HS-27A (cell line): Measurements from ENCODE around the gene CSHL1.
"Not testable (repeated sequence)": the region's sequence is repeated elsewhere in the genome, so short reads cannot be mapped to it uniquely, and the experiment has no call there.

Source experiments
- DNase-seq: peaks from one replicate; pipeline ENCODE4 v3.0.0-alpha.2; 2012; ENCODE audit warnings: low read depth, missing footprints

Gene CSHL1

DNA sequence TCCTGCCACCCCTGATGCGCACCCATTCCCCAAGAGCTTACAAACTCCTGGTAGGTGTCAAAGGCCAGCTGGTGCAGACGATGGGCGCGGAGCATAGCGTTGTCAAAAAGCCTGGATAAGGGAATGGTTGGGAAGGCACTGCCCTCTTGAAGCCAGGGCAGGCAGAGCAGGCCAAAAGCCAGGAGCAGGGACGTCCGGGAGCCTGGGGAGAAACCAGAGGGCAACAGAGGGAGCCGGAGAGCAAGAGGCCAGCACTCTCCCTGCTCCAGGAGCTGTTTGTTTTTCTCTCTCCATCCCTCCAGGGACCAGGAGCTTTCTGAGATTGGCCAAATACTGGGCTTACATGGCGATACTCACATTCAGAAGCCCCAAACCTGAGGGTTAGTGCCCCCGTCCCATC, 7.2 kb upstream of the CSHL1 start:
- DNase-seq, result no peak

DNA sequence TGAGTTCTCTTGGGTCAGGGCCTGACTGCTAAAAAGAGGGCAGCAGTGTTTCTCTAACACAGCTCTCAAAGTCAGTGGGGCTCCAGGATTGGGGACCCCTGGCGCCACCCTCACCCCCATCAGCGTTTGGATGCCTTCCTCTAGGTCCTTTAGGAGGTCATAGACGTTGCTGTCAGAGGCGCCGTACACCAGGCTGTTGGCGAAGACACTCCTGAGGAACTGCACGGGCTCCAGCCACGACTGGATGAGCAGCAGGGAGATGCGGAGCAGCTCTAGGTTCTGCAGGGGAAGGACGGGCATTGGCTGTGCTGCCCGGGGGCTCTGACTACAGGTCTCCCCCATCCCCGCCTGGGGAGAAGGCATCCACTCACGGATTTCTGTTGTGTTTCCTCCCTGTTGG, 6.6 kb upstream of the CSHL1 start:
- DNase-seq, result no peak

DNA sequence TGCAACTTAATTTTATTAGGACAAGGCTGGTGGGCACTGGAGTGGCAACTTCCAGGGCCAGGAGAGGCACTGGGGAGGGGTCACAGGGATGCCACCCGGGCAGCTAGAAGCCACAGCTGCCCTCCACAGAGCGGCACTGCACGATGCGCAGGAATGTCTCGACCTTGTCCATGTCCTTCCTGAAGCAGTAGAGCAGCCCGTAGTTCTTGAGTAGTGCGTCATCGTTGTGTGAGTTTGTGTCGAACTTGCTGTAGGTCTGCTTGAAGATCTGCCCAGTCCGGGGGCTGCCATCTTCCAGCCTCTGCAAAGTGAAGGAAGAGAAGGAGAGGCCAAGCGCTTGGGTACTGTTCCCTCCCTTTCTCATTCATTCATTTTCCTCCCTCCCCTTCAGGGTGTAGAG, 6.1 kb upstream of the CSHL1 start:
- not testable (repeated sequence) for DNase-seq

DNA sequence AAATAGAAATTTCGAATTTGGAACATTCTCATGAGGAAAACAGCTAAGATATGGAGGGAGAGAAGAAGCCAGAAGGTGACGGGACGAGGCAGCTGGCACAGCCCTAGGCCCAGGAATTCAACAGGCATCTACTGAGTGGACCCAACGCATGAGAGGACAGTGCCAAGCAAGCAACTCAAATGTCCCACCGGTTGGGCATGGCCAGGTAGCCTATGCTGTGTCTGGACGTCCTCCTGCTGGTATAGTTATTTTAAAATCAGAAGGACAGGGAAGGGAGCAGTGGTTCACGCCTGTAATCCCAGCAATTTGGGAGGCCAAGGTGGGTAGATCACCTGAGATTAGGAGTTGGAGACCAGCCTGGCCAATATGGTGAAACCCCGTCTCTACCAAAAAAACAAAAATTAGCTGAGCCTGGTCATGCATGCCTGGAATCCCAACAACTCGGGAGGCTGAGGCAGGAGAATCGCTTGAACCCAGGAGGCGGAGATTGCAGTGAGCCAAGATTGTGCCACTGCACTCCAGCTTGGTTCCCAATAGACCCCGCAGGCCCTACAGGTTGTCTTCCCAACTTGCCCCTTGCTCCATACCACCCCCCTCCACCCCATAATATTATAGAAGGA, 5.6 kb upstream of the CSHL1 start:
- no peak for DNase-seq

DNA sequence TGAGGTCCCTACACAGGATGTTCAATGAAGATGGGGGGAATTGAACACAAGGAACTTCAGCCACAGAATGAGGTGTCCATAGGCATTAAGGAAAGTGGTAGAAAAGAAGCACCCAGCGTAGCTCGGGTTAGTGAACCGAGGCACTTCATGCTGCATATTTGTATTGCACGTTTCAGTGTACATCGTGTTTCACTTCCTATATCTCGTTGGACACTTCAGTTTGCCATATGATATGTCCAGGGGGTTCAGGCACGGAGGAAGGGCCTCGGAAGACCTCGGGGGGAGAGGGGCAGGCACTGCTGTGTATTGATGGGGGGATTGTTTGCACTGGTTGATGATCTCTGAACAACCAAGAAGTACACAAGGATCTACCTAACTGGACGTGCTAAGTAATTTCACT, 4.7 kb upstream of the CSHL1 start:
- not testable (repeated sequence) for DNase-seq

DNA sequence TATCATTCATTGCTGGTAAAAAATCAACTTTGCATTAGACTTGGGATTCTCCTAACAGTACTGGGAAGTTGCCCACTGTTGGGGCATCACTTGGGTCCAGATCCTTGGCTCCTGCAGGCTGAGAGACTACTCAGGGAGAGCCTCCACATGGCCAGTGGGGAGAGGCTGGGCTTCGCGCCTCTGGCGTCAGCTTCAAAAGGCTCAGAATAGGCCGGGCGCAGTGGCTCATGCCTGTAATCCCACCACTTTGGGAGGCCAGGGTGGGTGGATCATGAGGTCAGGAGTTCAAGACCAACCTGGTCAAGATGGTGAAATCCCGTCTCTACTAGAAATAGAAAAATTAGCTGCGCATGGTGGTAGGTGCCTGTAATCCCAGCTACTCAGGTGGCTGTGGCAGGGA, 3.4 kb upstream of the CSHL1 start:
- no peak for DNase-seq

DNA sequence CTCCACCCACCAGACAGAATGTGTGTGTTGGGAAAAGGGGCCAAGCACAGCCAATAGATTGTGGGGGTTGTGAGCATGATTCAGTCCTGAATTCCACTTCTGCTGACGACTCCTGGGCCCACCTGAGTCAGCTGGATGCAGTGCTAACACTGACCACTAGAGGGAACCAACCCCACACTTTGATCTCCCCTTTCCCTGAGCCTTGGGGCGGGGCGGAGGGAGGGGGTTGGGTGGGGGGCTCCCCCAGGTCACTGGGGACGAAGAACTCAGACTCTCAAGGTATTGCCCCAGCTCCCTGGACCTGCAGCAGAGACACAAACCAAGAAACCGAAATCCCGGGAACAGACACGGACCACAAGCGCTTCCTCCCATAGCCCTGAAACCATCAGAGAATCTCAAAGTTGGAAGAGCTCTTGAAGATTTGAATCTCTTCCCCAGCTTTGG, 621 bp upstream of the CSHL1 start:
- no peak for DNase-seq

DNA sequence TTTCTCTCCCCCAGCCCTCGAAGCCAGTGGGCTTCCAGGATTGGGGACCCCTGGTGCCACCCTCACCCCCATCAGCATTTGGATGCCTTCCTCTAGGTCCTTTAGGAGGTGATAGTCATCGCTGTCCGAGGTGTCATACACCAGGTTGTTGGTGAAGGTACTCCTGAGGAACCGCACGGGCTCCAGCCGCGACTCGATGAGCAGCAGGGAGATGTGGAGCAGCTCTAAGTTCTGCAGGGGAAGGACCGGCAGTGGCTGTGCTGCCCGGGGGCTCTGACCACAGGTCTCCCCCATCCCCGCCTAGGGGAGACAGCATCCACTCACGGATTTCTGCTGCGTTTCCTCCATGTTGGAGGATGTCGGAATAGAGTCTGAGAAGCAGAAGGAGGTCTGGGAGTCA, 962 bp downstream of the CSHL1 start:
- no peak for DNase-seq

DNA sequence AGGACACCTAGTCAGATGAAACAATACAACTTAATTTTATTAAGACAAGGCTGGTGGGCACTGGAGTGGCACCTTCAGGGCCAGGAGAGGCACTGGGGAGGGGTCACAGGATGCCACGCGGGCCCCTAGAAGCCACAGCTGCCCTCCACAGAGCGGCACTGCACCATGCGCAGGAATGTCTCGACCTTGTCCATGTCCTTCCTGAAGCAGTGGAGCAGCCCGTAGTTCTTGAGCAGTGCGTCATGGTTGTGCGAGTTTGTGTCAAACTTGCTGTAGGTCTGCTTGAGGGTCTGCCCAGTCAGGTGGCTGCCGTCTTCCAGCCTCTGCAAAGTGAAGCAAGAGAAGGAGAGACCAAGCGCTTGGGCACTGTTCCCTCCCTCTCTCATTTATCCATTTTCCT, 1.5 kb downstream of the CSHL1 start:
- not testable (repeated sequence) for DNase-seq

DNA sequence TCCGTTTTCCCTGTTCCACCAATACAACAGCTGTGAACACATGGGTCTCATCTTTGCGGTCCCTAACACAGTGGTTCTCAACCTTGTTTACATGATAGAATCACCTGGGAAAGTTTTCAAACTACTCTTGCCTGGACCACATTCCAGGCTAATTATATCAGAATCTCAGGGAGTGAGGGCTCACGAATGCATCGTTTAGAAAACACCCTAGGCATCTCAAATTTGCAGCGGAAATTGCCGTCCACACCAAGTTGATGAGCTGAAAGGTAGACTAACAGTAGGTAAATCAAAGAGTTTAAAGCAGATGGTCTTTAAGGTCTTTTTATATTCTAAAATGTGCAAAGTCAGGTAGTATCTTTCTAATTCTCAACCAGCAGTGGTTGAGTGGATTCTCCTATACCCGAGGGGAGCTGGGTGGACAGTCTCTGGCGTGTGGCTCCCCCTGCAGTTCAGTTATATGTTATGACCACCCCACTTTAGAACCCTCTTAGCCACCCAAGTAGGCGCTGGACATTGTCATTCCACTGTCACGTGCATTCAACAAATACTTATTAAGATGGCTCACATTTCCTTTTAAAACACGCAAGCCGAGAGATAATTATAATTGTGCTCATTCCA, 3.8 kb downstream of the CSHL1 start:
- DNase-seq, result not testable (repeated sequence)

DNA sequence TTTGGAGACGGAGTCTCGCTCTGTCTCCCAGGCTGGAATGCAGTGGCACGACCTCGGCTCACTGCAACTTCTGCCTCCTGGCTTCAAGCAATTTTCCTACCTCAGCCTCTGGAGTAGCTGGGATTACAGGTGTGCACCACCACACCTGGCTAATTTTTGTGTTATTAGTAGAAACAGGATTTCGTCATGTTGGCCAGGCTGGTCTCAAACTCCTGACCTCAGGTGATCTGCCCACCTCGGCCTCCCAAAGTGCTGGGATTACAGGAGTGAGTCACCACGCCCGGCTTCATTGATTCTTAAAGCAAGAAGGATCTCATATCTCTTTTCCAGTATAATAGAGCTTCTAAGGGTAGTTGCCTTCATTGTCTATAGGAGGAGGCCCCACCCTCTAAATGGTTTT, 6.3 kb downstream of the CSHL1 start:
- not testable (repeated sequence) for DNase-seq

DNA sequence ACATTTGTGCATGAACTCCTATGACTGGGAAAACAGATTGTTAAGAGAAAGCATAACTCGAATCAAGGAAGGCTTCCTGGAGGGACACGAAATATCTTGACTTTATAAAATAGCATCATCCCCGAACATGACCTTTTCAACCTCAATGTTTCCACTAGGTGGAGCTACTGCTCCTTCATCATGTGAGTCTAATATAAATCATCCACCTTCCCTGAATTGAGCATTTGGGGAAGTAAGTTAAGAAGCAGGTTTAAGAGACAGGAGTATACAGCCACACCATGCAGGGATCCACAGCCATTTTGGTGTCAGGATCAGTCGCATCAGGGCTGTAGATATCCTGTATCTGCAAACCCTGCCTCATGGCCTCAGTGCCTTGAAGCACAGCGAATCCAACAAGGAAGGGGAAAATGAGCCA, 7.3 kb downstream of the CSHL1 start:
- DNase-seq, result not testable (repeated sequence)

DNA sequence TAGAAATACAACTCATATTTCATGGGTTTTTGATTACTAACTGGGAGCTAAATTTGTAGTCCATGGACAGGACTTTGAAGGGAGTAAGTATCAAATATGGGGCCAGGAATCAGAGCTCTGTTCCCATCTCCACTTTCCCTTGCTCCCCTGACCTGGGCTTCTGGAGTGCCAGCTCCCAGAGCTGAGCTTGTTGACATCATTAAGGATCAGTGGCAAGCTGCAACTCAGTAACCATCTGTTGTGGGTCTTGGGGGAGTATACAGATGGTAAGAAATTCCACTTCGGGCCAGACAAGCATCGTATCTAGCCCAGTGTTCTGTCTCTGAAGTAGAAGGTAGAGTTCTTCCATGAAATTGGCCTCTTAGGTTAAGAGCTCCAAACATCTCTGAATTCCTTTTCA, 9.1 kb downstream of the CSHL1 start:
- not testable (repeated sequence) for DNase-seq

DNA sequence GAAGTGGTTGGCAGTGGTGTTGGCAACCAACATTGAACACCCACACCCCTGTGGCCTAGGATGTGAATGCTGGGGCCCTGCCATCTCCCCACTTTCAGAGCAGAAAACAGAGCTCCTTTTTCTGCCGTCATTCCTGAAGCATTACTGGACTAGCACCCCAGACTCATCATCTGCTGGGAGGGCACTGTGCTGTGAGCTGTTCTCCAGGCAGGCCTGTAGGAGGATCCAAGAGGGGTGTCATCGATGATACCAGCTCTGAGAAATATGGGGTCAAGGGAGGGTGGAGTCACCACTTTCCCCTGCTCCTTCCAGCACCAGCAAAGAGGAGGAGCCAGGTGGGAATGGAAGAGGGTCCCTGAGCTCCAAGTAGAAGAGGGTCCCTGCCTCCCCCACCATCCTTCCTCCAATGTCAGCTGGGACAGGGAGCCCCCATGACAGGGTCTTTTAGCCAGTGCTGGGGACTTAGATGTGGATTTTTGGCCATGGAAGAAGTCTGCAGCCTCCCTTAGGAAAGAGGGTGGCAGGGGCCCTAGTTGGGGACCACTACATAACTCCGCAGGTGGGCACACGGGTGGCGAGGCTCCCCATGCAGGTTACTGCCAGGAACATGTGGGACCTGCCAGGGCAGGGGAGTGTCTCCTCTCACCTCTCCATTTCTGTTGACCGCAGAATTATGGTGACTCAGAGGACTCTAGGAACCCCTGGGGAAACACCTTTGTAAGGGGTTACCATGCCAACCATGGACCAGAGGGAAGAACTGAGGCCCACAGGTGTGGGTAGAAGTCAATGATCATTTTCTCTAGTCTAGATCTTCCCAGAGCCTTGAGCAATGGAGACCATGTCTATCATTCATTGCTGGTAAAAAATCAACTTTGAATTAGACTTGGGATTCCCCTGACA, 11.9 kb downstream of the CSHL1 start:
- not testable (repeated sequence) for DNase-seq

DNA sequence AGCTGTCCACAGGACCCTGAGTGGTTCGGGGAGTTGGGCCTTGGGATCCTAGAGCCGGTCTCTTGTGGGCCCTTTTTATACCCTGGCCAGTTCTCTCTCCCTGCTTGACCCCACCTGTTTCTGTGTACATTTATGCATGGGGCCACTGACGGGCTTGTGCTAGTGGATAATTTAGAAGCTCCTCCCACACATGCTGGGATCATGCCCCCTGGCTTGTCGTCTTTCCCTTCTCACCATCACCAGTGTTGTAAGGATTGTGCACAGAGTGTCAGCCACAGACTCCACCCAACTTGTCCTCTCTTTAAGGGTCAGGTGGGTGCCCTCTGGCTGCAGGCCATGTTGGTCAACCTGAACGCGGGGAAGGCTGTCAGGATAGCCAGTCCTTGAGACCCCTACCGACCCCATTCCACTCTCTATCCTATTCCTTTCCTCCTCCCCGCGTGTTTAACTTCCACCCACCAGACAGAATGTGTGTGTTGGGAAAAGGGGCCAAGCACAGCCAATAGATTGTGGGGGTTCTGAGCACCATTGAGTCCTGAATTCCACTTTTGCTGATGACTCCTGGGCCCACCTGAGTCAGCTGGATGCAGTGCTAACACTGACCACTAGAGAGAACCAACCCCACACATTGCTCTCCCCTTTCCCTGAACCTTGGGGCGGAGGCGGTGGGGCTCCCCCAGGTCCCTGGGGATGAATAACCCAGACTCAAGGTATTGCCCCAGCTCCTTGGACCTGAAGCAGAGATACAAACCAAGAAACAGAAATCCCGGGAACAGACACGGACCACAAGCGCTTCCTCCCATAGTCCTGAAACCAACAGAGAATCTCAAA, 14.3 kb downstream of the CSHL1 start, which contains the start of gene CSH1:
Gene CSH1 (minus strand): TSS at position 51 of the 831 bp plus-strand sequence. CDS start 63 bp downstream, outside the sequence.
- not testable (repeated sequence) for DNase-seq

DNA sequence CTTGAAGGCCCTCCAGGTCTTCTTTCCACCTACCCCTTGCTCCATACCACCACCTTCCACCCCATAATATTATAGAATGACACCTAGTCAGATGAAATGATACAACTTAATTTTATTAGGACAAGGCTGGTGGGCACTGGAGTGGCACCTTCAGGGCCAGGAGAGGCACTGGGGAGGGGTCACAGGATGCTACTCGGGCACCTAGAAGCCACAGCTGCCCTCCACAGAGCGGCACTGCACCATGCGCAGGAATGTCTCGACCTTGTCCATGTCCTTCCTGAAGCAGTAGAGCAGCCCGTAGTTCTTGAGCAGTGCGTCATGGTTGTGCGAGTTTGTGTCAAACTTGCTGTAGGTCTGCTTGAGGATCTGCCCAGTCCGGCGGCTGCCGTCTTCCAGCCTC, 16.2 kb downstream of the CSHL1 start:
- DNase-seq, result not testable (repeated sequence)

DNA sequence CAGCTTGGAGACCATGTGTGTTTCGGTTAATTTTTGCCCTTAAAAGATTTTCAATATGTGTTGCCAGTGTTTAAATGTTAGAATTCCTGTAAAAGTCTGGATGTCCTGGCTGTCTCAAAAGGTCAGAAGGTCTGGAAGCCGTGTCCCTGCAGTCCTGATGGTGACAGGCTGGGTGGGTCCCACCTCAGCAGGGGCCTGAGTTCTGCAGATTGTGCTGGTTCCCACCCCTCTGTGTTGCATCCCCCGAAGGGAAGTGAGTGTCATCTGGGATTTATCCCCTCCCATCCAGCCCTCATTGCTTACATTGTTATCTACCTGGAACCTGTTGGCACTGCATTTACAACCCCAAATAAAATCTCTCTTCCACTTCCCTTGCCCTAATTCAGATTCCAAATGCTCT, 17.0 kb downstream of the CSHL1 start:
- not testable (repeated sequence) for DNase-seq

DNA sequence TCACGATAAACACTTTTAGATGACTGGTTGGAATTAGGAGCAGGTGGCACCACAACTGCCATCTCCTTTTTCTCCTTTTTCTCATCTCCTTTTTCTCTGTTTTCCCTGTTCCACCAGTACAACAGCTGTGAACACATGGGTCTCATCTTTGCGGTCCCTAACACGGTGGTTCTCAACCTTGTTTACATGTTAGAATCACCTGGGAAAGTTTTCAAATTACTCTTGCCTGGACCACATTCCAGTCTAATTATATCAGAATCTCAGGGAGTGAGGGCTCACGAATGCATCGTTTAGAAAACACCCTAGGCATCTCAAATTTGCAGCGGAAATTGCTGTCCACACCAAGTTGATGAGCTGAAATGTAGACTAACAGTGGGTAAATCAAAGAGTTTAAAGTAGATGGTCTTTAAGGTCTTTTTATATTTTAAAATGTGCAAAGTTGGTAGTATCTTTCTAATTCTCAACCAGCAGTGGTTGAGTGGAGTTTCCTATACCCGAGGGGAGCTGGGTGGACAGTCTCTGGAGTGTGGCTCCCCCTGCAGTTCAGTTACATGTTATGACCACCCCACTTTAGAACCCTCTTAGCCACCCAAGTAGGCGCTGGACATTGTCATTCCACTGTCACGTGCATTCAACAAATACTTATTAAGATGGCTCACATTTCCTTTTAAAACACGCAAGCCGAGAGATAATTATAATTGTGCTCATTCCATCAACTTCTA, 18.6 kb downstream of the CSHL1 start:
- DNase-seq, result not testable (repeated sequence)

DNA sequence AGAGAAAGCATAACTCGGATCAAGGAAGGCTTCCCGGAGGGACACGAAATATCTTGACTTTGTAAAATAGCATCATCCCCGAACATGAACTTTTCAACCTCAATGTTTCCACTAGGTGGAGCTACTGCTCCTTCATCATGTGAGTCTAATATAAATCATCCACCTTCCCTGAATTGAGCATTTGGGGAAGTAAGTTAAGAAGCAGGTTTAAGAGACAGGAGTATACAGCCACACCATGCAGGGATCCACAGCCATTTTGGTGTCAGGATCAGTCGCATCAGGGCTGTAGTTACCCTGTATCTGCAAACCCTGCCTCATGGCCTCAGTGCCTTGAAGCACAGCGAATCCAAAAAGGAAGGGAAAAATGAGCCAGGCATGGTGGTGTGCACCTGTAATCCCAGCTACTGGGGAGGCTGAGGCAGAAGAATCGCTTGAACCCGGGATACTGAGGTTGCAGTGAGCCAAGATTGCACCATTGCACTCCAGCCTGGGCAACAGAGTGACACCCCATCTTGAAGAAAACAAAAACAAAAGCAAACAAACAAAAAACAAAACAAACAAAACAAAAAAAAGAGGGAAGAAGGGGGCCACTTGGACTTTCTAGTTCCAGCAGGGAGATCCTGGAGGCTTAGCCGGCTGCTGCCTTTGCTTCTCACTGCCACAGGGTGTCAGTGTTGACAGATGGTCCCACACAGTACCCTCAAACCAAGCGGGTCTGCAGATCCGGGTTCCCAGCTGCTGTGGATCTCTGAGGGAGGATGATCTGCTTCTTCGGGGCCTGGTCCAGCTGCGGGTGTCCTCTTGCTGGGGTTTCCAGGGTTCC, 21.8 kb downstream of the CSHL1 start:
- DNase-seq, result not testable (repeated sequence)

DNA sequence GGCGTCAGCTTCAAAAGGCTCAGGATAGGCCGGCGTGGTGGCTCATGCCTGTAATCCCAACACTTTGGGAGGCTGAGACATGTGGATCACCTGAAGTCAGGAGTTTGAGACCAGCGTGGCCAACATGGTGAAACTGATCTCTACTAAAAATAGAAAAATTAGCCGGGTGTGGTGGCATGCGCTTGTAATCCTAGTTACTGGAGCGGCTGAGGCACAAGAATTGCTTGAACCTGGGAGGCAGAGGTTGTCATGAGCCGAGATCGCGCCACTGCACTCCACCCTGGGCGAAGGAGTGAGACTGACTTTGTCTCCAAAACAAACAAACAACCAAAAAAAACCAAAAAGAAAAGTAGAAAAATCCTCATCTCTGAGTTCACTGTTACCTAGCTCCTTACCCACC, 25.9 kb downstream of the CSHL1 start:
- not testable (repeated sequence) for DNase-seq
